HG02763 (cell line): Measurements from ENCODE around the gene FAM13B.
"Not testable (repeated sequence)": the region's sequence is repeated elsewhere in the genome, so short reads cannot be mapped to it uniquely, and the experiment has no call there.

Experiments
- ATAC-seq: cut with Tn5 transposase; IDR thresholded peaks from one replicate; pipeline ENCODE4 v1.9.1; 2021; ENCODE audit warnings: mild to moderate bottlenecking, moderate library complexity; ENCODE audit not compliant: unreplicated experiment

The FAM13B gene

DNA sequence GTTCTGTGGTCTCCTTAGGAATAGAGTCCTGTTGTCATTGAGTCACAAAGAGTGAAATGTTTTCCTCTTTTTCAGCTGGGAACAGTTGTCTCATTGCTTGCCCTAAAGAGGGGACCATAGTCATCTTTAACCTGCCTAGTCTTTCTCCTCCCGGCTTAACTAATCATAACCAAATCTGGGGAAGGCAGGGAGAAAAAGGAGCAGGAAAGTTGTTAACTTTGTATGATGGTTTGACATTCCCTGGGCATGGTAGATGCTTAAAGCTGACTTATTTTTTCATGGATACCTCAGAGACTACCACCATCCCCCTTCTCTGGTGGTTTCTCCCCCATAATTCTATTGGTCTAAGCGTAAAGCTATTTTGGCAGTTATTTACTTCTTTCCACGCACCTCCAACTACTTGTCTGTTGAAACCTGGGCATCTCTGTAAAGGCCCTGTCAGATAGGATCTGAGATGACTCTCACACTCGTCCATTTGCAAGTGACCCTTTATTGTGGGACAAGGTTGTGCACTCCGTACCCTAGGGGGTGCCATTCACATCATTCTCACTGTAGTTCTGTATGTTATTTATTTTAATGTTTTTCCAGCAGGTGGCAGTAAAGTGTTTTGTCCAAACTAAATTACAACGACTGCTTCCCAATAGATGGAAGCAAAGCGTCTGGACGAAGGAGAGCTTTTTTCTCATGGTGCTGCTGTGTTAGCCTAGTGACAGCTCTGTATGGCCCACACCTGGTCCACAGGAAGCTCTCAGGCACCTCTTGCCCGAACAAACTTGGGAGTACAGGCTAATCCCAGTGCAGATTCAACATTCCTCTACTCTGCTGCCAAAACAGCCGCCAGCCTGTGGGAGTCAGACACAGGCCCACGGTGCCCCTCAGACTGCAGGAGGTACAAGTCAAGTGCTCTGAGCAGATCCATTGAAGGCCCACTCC lies 3.0 kb upstream of the FAM13B start:
- ATAC-seq, result peak; percentile 26

DNA sequence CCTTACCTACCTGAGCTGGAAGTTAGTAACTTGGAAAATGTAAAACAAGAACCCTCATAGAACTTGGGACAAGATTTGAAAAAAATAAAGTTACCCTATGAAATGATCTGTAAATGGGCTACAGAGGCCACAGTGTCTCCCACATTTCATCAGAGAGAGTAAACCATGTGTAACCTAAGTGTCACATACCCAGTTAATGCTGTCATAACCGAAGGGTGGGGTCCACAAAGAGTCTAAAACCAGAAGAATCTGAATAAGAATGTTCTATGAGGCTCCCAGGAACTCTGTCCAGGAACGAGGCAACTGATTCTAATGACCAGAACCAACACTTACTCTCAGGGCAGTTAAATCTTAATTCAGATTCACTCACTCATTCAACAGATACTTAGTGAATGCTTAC lies 1.0 kb upstream of the FAM13B start:
- ATAC-seq, result no peak

DNA sequence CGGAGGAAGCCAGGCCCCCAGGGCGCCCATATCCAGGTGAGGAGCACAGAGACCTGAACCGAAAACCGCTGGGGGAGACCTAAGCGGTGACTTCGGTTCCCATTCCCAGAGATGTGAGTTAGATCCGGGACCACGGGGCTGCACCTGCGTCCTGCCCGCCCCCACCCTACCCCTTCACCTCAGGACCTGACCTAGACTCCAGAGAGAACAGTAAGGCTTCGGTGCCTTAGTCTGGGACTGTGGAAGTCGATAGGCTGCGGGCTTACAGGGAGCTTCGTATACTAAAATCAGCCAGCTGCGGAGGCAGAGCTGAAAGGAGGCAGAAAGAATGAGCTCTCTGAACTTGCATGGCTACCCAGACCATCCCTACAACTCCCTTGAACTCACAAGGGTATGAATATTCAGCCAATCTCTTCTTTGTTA lies 518 bp upstream of the FAM13B start:
- ATAC-seq, result no peak

DNA sequence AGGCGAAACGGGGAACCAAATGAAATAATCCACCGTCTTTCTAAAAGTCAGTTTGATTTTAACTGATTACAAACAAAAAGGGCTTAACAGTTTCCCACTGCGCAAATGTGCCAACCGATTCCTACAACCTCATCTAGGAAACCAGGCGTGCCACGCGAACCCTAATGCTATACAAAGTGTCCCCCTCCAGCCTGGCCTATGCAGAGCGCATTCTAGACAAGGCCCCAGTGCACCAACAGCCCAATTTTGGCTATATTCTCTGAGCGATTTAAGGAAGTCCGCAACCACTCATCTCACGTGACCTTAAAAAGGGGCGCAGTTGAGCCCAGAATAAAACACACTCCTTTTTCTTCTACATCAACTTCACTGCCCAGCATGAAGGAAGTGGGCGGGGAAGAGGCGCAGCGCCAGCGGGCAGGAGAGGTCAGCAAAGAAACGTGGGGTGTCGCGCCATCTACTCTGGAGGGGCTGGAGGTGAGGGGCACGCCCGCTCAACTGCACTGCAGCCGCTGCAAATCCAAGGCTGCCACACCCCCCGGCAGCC lies 779 bp downstream of the FAM13B start:
- peak; percentile 43 for ATAC-seq

DNA sequence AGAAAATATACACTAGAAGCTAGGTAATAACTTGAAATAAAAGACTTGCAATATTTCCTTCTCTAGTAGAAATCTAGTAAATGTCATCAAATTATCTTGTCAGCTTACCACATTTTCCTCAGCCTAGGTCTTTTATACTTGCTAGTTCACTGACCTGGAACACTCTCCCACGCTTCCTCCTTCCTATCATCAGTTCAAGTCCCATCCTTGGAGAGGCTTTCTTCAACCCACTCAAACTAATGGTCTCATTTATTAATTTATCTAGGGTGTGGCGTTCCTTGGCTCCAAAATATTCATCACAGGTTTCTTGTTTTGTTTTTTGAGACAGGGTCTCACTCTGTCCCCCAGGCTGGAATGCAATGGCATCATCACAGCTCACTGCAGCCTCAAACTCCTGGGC lies 2.9 kb downstream of the FAM13B start:
- ATAC-seq, result no peak

DNA sequence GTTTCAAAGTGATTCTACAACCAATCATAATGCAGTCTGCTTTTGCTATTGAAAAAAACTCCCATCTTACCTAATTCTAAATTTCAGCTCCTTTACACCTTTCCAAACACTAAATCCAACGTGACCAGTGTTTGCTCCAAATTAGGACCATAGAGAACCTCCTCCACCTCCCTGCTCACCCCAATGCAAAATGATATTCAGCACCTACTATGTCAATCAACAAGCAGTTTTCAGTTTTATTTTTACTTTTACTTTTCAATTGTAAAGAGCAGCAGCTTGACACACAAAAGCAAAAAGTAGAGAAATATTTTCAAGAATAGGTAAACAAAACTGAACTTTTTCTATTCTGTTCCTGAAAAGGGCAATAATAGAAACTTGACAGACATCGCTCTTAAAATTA lies 3.4 kb downstream of the FAM13B start:
- no peak for ATAC-seq

DNA sequence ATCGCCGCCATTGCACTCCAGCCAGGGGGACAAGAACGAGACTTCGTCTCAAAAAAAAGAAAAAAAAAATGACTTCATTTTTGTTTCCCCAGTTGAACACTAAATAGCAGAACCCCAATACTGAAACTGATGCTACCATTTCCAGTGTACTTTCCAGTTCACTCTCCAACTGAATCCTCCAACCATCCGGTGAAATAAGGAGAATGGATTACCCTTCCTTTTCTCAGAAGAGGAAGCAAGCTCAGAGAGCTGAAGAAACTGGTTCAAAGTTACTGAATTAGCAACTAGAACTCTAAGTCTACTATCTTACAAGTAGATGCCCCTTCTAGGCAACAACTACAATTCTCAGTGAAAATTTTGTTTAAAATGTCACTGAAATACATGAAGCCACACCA lies 3.9 kb downstream of the FAM13B start:
- no peak for ATAC-seq

DNA sequence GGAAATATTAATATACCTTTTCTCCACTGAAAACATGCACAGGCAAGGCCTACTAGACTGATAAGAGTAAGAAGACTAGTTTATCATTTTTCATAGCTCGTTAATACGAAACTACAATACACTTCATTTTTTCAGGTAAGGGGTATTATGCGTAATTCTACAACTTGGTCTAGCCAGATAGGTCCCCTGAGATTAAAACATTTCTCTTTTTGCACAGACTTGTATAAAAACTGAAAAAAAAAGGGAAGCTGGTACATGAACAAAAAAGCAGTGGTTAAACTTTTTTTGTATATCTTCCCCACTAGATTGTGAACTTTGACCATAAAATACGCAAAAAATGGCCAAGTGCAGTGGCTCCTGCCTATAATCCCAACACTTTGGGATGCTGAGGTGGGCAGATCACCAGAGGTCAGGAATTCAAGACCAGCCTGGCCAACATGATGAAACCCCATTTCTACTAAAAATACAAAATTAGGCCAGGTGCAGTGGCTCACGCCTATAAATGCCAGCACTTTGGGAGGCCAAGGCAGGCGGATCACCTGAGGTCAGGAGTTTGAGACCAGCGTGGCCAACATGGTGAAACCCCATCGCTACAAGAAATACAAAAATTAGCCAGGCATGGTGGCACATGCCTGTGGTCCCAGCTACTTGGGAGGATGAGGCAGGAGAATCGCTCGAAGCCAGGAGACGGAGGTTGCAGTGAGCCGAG lies 4.5 kb downstream of the FAM13B start:
- not testable (repeated sequence) for ATAC-seq

DNA sequence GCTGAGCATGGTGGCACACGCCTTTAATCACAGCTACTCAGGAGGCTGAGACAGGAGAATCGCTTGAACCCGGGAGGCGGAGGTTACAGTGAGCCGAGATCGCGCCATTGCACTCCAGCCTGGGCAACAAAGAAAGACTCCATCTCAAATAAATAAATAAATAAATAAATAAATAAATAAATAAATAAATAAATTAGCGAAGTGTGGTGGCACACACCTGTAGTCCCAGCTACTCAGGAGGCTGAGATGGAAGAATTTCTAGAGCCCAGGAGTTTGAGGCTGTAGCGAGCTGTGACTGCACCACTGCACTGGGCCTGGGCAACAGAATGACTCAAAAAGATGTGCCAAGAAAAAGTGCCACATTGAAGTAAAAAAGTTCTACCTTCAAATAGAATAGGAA lies 6.1 kb downstream of the FAM13B start:
- not testable (repeated sequence) for ATAC-seq

DNA sequence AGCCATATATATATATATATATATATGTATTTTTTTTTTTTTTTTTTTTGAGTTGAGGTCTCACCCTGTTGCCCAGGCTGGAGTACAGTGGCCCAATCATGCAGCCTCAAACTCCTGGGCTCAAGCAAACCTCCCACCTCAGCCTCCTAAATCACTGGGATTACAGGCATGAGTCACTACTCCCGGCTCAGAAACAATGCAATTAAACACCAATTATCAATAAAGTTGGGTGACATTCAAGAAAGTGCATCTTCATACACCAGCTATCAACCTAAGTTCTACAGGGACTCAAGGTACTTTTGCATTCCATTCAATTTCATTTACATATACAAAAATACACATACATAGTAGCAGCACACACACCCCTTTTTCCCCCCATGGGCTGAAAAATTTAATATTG lies 7.6 kb downstream of the FAM13B start:
- no peak for ATAC-seq

DNA sequence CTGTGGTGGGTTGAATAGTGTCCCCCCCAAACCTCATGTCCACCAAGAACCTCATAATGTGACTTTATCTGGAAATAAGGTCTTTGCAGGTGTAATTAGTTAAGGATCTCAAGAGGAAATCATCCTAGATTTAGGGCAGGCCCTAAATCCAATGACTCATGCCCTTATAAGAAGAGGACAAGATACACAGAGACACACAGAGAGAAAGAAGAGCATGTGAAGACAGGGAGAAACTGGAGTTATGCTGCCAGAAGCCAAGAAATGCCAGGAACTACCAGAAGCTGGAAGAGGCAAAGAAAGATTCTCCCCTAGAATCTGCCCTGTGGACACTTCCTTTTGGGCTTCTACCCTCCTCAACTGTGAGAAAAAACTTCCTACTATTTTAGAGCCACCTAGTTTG lies 8.8 kb downstream of the FAM13B start:
- no peak for ATAC-seq

DNA sequence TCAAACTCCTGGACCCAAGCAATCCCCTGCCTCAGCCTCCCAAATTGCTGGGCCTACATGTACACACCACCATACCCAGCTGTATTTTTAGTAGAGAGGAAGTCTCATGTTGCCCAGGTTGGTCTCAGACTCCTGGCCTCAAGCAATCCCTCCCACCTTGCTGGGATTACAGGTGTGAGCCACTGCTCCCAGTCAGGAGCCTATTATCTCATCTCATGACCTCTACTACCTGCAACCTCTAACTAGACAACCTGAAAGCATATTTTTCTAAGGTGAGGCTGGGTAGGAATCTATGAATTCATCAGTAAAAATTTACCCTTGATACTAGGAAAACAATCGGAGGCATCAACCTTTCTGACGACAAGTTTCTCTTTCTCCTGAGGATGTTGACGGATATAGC lies 10.0 kb downstream of the FAM13B start:
- no peak for ATAC-seq

DNA sequence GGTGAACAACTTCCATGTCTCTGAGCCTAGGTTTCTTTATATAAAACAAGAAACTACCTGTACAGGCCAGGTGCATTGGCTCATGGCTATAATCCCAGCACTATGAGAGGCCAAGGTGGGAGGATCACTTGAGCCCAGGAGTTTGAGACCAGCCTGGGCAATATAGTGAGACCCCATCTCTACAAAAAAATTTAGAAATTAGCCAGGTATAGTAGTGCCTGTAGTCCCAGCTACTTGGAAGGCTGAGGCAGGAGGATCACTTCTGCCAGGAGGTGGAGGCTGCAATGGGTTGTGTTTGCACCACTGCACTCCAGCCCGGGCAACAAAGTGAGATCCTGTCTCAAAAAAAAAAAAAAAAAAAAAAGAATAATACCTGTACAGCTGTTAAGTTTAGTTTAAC lies 11.1 kb downstream of the FAM13B start:
- no peak for ATAC-seq

DNA sequence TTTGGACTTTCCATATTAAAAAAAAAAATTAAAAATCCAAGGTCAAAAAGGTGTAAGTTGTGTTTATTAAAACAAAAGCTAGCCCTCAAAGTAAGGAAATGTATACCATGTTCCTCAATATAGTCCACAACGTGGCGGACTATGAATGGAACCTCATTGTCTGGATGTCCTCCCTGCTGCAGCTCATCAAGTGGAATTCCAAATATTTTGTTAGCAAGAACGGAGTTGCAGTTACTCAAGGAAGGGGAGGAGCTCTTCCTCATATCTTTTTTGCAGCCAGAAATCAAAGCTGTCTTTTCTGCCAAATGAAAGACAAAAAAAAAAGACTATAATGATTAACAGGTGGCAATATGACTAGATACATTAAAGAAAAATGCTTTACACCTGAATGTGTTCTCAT lies 14.0 kb downstream of the FAM13B start:
- no peak for ATAC-seq

DNA sequence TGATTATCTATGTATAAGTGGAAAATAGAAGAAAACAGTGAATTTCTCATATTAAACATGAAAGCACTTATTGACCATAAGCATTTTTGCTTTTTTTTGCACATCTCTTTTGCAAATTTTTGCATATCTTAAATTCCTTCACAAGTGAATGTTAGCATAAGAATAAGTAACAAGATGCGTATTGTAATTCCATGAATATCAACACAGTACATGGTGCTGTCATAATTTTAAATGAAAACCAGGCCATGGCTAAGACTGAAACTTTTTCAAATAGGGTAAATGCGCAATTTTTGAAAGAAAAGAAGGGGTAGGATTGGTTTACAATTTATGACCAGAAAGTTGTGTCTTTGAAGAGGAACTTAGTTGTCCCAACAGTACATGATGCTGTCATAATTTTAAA lies 17.0 kb downstream of the FAM13B start:
- ATAC-seq, result no peak

DNA sequence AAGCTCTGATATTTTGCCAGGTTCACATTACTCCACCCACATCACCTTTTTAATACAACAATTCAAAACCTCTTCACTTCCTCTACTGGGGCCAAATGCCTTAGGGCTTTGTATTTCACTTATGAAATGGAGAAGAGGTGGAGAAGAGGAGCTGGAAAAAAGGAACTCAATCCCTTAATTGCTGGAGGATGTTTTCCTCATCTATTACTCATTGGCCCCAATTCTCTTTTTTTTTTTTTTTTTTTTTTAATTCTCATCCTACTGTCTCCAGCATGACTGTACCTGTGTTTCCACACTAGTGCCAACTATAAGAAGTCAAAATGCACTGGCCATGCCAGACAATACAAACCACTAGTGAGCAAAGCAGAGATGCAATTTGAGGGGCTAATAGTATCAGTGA lies 20.9 kb downstream of the FAM13B start:
- ATAC-seq, result no peak

DNA sequence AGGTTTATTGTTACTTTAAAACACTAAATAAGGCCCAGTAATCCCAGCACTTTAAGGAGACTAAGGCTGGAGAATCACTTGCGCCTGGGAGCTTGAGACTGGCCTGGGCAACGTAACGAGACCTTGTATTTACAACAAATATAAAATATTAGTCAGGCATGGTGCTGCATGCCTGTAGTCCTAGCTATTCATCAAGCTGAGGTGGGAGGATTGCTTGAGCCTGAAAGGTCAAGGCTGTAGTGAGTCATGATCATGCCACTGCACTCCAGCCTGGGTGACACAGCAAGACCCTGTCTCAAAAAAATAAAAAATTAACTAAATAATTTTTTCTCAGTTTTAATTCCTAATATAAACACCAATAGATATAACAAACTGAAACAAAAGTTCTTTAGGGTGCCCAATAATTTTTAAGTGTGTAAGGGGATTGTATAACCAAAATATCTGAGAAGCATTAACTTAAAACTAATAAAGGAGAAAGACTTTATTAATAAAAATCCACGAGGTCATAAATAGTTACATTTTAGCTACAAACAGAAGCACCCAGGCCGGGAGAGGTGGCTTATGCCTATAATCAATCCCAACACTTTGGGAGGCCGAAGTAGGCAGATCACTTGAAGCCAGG lies 32.7 kb downstream of the FAM13B start:
- no peak for ATAC-seq

DNA sequence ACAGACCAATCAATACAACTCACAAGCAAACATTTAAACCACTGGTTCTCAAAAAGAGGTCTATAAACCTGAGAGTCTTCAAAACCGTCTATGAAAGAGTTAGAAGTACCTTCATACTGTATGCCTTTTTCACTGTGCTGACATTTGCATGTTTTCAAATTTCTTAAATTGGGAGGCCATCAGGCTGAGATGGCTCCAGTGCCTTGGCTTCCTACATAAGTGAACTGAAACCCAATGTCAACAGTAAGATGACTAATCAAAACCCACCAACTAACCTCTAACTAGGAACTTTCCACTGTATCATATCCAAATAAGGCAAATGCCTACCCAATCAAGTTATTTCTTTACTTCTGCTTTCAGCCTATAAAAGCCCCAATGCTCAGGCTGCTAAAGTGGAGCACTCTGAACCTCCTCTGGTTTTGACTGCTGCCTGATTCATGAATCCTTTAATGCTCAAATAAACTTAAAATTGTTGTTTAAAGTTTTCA lies 35.1 kb downstream of the FAM13B start:
- ATAC-seq, result no peak

DNA sequence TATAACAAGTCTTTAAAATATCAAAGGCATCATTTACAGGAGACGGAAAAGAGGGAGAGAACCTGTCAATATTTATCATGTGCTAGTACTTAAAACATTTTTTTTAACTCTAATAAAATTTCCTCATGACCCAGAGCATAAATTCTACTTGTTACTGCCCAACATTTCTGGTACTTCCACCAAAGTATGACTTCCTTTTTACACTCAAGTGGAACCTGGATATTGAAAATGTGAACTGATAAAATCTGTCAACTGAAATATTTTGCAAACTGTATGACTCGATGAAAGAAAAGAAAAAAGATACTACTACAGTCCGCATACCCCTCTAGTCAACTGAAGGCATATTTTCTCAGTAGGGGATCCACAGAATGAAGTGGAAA lies 37.1 kb downstream of the FAM13B start:
- no peak for ATAC-seq

DNA sequence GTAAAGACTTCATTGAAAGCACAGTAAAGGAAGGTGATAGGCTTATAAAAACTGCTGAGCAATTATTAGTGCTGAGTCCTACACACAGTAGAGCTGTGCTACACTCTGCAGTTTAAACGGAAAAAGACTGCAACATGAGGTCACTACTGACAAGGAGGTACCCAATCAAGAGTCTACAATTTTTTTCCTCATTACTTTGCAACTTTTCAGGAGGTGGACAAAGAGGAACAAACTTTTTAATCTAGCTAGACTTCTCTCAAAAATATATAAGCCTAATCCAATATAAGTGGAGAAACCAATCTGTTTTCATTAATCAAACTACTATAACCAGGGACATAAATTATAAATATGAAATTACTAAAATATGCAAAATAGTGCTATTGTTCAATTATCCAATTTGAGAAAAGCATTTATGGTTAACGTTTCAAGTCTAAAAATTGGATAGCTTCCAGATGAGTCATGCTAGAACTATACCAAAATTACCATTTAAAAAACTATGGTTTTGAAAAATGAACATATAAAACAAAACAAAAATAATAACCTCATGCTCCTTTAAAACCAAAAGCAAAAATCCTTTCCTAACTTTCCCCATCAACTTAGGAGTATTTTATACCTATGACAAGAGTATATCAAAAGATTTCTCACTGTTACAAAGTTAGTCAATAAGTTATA lies 37.7 kb downstream of the FAM13B start:
- no peak for ATAC-seq

DNA sequence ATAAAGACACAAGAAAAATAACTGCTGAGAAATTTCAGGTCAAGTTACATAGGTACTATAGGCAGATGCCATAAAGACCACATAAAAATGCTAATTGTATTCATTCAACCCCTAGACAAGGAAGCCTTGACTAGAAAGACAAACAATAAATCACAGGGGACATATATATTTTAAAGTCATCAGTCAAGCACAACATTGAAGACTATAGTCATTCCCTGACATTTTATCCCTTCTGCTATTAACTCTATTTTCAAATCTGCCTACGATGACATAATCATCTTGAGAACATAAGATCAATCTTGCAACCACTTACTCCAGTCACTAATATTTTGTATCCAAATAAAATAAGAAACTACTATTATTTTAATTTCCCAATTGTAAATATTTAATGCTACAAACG lies 38.3 kb downstream of the FAM13B start:
- no peak for ATAC-seq
